Endothelial cell of umbilical vein (primary cell): Measurements from ENCODE around the gene MCTP1.

Experiments used
- CTCF ChIP-seq, 2 donors: IDR thresholded peaks; 1 replicate in 1 of 2; 2 replicates in 1 of 2; pipeline ENCODE4 v1.5.1; 2011; ENCODE audit warnings: low read length in 2 of 2, mild to moderate bottlenecking in 2 of 2, moderate library complexity in 2 of 2, control low read depth in 1 of 2, inconsistent platforms in 1 of 2, low read depth in 1 of 2; ENCODE audit not compliant: insufficient read depth in 1 of 2; ENCODE audit errors: extremely low read depth in 1 of 2
- EZH2 ChIP-seq: IDR thresholded peaks from 2 replicates; pipeline ENCODE4 v1.6.1; 2012; ENCODE audit warnings: borderline replicate concordance, low read depth, mild to moderate bottlenecking, moderate library complexity, low read length, inconsistent platforms; ENCODE audit not compliant: severe bottlenecking
- FOS ChIP-seq: IDR thresholded peaks from 2 replicates; pipeline ENCODE4 v1.6.1; 2011; ENCODE audit warnings: mild to moderate bottlenecking, low read length, moderate library complexity, borderline replicate concordance; ENCODE audit not compliant: insufficient read depth
- JUN ChIP-seq: IDR thresholded peaks from 2 replicates; pipeline ENCODE4 v1.6.1; 2011; ENCODE audit warnings: borderline replicate concordance, low read depth; ENCODE audit not compliant: insufficient read length, insufficient read depth
- POLR2A ChIP-seq: IDR thresholded peaks from 2 replicates; pipeline ENCODE4 v1.6.1; 2012; ENCODE audit warnings: low read depth, mild to moderate bottlenecking, control low read depth, low read length
- POLR2AphosphoS5 ChIP-seq: IDR thresholded peaks from 2 replicates; pipeline ENCODE4 v1.6.1; 2012; ENCODE audit warnings: low read depth, mild to moderate bottlenecking, control low read depth, low read length, moderate library complexity; ENCODE audit not compliant: insufficient read depth
- TF ChIP-seq, protein P1 (sequence below): IDR thresholded peaks from 2 replicates; pipeline ENCODE4 v1.6.1; 2011; ENCODE audit not compliant: insufficient read depth, insufficient read length

DNA sequence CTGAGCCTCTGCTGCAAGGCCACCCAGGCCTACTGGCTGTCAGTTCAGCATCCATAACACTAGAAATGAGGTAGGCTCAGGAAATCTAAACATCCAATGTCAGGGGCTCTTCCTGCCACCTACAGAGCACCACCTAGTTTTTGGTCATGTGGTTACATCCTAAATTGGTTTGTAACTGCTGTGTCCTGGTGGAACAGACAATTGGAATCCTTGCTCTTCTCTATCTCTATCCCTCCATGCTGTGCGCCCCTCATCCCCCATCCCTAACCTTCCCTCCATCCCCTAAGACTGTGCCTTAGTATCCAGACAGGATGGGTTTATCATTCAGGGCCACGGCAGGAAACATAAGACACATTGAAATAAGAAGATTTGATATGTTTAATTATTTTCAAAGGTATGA, 11.4 kb upstream of the MCTP1 start:
- TF ChIP-seq CTCF (IDR thresholded peaks at IDR 0.05; ENCODE audit: extremely low read depth in 1 of 2, insufficient read depth in 1 of 2, low read depth in 1 of 2, low read length in 2 of 2) (no peak), EZH2 (no peak), POLR2AphosphoS5 (no peak), POLR2A (no peak), FOS (no peak), JUN (no peak)
- TF ChIP-seq, protein P1, sequence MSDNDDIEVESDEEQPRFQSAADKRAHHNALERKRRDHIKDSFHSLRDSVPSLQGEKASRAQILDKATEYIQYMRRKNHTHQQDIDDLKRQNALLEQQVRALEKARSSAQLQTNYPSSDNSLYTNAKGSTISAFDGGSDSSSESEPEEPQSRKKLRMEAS: no peak
